ENCODE results near the gene TRPT1.

TRPT1 gene

DNA sequence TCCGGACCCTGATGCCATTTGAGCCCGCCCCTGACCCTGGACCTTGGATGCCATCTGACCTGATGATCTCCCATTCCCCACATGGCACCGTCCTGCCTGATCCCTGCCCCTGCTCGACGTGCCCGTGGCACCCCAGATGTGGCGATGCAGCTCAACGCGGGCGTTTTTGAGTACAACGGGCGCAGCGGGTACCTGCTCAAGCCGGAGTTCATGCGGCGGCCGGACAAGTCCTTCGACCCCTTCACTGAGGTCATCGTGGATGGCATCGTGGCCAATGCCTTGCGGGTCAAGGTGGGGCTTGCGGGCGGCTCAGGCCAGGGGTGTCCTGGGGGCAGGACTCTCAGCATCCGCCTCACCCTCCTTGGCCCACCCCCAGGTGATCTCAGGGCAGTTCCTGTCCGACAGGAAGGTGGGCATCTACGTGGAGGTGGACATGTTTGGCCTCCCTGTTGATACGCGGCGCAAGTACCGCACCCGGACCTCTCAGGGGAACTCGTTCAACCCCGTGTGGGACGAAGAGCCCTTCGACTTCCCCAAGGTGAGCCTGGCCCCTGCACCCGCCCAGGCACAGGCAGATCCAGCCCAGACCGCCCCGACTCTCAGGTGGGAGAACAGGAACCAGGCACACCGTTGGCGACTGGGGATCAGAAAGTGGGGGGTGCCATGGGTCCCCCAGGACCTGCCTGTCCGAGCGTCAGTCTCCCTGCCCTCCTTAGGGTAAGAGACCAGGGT lies 36.5 kb upstream of the TRPT1 start:
- no peak overlapping the region for H3K4me3 Mint-ChIP-seq
- H3K36me3 Mint-ChIP-seq (ENCODE audit: low read depth) = peaks cover 21% of the 10 kb centered on the region
- no peak overlapping the region for H3K27ac Mint-ChIP-seq
- no peaks in the 10 kb centered on the region for H3K9me3 Mint-ChIP-seq
- H3K27me3 Mint-ChIP-seq (ENCODE audit: low read depth) = no peaks in the 10 kb centered on the region
- peaks cover 6% of the 10 kb centered on the region for H3K4me1 Mint-ChIP-seq (ENCODE audit: low read depth)

DNA sequence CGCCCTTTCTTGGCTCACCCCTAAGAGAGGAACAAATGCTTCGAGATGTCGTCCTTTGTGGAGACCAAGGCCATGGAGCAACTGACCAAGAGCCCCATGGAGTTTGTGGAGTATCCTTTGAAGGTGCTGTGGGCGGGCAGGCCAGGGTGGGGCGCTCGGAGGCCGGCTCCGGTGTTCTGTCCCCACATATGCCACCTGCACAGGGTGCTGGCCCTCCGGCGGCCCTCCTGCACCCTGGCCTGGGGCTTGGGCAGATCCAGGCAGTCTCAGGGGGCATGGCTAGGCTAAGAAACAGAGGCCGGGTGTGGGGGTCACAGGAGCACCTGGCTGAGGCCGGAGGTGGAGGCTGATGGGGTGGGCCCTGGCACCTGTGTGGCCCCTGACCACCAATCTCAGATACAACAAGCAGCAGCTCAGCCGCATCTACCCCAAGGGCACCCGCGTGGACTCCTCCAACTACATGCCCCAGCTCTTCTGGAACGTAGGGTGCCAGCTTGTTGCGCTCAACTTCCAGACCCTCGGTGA lies 35.6 kb upstream of the TRPT1 start:
- Mint-ChIP-seq H3K27me3 (ENCODE audit: low read depth) (no peaks in the 10 kb centered on the region), H3K36me3 (ENCODE audit: low read depth) (peaks cover 21% of the 10 kb centered on the region), H3K4me3 (no peak overlapping the region), H3K9me3 (no peaks in the 10 kb centered on the region), H3K4me1 (ENCODE audit: low read depth) (peaks cover 6% of the 10 kb centered on the region), H3K27ac (no peak overlapping the region)

DNA sequence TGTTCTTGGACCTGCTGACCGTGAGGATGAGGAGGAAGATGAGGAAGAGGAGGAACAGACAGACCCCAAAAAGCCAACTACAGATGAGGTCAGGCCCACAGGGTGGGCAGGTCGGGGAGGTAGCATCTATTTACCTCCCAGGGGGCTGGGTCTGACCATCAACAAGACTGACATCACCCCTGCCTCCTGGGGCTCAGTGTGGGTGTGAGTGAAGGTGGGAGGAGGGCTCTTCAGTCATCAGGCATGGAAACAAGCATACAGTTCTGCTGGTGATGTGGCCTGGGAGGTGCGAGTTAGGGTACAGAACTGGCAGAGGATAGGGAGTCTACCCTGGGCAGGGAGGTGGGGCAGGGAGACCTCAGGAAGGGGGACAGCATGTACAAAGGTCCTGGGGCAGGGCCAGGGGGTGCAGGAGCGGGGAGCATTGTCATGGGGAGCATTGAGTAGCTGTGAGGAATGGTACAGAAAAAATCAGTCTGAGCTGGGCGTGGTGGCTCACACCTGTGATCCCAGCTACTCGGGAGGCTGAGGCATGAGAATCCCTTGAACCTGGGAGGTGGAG lies 34.2 kb upstream of the TRPT1 start:
- H3K4me3 Mint-ChIP-seq = no peak overlapping the region

DNA sequence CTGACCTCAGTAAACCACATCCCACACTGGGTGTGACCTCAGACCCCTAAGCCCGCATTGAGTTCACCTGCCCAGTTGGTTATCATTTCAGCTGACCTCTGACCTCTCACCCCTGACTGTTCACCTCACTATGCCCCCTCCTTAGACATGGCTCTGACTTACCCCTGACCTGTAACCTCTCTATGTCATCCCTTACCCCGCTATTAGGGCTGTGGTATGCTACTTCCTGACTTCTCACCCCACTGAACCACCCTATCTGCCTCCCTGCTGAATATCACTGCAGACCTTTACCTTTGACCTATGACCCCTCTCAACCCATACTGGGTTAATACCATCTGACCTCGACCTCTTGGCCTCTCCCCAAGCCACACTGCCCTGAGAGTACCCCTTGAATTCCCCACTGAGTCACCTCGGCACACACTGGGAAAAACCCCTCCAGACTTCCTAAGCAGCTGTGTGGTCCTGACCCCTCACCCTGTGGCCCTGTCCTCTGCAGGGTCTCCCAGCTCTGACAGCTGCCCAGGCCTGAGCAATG lies 33.6 kb upstream of the TRPT1 start:
- peak overlapping the region; percentile 28 for H3K27ac Mint-ChIP-seq
- H3K4me3 Mint-ChIP-seq = no peak overlapping the region
- H3K36me3 Mint-ChIP-seq (ENCODE audit: low read depth) = peaks cover 21% of the 10 kb centered on the region

More for the DNA sequence above, 34.2 kb upstream of the TRPT1 start:
- peaks cover 6% of the 10 kb centered on the region for H3K4me1 Mint-ChIP-seq (ENCODE audit: low read depth)
- peaks cover 20% of the 10 kb centered on the region for H3K36me3 Mint-ChIP-seq (ENCODE audit: low read depth)
- no peaks in the 10 kb centered on the region for H3K9me3 Mint-ChIP-seq
- H3K27me3 Mint-ChIP-seq (ENCODE audit: low read depth) = no peaks in the 10 kb centered on the region
- peak overlapping the region; percentile 28 for H3K27ac Mint-ChIP-seq

DNA sequence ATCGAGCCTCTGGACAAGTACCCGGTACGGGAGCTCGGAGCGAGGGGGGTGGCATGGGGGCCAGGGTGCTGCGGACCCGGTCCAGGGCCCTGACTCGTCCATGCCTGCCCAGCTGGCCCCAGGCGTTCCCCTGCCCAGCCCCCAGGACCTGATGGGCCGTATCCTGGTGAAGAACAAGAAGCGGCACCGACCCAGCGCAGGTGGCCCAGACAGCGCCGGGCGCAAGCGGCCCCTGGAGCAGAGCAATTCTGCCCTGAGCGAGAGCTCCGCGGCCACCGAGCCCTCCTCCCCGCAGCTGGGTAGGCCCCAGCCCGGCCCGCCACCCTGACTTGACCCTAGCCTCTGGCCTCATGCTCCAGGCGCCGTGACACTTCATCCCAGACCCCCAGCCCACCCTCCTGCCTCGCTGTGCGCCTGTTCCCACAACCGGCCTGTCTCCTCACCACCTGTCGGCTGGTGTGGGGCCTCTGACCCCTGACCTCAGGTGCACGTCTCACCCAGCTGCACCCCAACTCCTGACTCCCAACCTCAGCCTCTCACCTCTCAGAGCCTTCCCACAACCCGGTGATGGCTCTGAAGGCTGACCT lies 33.1 kb upstream of the TRPT1 start:
- Mint-ChIP-seq H3K4me3 (no peak overlapping the region), H3K4me1 (ENCODE audit: low read depth) (peaks cover 6% of the 10 kb centered on the region), H3K27me3 (ENCODE audit: low read depth) (no peaks in the 10 kb centered on the region), H3K36me3 (ENCODE audit: low read depth) (peaks cover 21% of the 10 kb centered on the region), H3K9me3 (no peaks in the 10 kb centered on the region), H3K27ac (no peak overlapping the region)

More for the DNA sequence above, 33.6 kb upstream of the TRPT1 start:
- Mint-ChIP-seq H3K9me3 (no peaks in the 10 kb centered on the region), H3K27me3 (ENCODE audit: low read depth) (no peaks in the 10 kb centered on the region), H3K4me1 (ENCODE audit: low read depth) (peaks cover 6% of the 10 kb centered on the region)

DNA sequence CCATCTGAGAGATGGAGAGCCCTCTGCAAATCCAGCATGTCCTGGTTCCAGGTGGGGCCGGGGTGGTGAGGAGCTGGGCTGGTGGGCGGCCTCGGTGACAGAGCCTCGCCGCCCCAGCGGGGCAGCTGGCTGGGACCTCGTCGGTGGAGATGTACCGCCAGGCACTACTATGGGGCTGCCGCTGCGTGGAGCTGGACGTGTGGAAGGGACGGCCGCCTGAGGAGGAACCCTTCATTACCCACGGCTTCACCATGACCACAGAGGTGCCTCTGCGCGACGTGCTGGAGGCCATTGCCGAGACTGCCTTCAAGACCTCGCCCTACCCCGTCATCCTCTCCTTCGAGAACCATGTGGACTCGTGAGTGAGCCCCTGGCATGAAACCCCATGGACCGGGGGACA lies 32.4 kb upstream of the TRPT1 start:
- Mint-ChIP-seq H3K36me3 (ENCODE audit: low read depth) (peaks cover 21% of the 10 kb centered on the region), H3K4me3 (no peak overlapping the region), H3K9me3 (no peaks in the 10 kb centered on the region), H3K27ac (no peak overlapping the region), H3K27me3 (ENCODE audit: low read depth) (no peaks in the 10 kb centered on the region), H3K4me1 (ENCODE audit: low read depth) (peaks cover 9% of the 10 kb centered on the region)

DNA sequence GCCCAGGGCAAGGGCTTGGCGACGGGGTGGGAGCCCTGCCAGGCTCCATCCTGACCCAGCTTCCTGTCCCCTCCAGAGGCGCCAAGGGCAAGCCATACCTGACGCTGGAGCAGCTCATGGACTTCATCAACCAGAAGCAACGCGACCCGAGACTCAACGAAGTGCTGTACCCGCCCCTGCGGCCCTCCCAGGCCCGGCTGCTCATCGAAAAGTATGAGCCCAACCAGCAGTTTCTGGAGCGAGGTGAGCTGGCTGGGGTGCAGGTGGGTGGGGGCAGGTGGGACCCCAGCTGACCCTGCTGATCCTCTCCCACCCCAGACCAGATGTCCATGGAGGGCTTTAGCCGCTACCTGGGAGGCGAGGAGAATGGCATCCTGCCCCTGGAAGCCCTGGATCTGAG lies 30.3 kb upstream of the TRPT1 start:
- peaks cover 14% of the 10 kb centered on the region for H3K4me1 Mint-ChIP-seq (ENCODE audit: low read depth)
- H3K36me3 Mint-ChIP-seq (ENCODE audit: low read depth) = peaks cover 16% of the 10 kb centered on the region
- no peak overlapping the region for H3K4me3 Mint-ChIP-seq
- H3K27ac Mint-ChIP-seq = no peak overlapping the region
- no peaks in the 10 kb centered on the region for H3K9me3 Mint-ChIP-seq
- no peaks in the 10 kb centered on the region for H3K27me3 Mint-ChIP-seq (ENCODE audit: low read depth)

DNA sequence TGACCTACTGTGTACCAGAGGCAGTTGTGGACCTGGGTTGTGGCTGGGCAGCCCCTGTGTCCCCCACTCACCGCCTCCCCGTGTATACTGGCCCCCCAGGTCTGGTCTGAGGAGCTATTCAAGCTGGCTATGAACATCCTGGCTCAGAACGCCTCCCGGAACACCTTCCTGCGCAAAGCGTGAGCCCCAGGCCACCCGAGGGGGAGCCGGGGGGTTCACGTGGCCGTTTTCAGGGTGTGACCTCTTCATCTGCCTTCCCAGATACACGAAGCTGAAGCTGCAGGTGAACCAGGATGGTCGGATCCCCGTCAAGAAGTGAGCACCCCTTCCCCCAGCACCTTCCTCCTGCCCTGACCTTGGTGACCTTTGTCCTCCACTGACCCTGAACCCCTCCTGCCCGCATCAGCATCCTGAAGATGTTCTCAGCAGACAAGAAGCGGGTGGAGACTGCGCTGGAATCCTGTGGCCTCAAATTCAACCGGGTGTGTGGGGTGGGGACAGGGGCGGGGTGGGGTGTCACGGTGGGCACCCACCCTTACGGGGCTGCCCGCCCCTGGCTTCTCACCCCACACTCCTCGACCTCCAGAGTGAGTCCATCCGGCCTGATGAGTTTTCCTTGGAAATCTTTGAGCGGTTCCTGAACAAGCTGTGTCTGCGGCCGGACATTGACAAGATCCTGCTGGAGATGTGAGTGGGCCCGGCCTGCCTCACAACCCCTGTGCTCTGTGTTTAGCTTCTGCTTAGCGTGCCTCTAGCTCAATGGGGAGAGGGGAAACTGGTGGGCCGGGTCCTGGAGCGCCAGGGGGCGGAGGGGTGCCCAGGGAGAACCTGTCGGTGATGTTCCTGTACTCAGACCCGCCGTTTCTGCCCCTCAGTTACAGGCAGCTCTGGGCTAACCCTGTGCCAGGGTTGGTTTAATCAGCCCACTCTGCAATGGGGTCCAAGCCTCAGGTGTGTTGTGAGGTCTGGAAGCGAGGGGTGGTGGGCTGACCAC lies 29.4 kb upstream of the TRPT1 start:
- Mint-ChIP-seq H3K27ac (no peak overlapping the region), H3K27me3 (ENCODE audit: low read depth) (no peaks in the 10 kb centered on the region), H3K4me1 (ENCODE audit: low read depth) (peaks cover 14% of the 10 kb centered on the region), H3K9me3 (no peaks in the 10 kb centered on the region), H3K4me3 (no peak overlapping the region), H3K36me3 (ENCODE audit: low read depth) (peaks cover 14% of the 10 kb centered on the region)

DNA sequence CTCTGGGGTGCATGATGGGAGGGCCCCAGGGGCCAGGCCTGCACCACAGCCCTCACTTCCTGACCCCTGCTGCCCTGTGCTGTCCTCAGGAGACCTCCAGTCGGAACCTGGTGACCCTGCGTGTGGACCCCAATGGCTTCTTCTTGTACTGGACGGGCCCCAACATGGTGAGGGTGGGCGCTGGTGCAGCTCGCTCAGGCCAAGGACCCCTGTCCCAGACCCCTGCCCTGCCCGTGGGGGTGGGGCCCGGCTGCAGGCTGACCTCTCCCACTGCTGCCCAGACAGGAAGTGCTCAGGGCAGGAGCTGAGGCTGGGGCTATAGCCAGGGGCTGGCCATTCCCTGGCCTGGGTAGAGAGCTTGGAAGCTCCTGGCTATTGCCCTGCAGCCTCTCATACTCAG lies 28.3 kb upstream of the TRPT1 start:
- H3K36me3 Mint-ChIP-seq (ENCODE audit: low read depth) = peaks cover 6% of the 10 kb centered on the region
- H3K27me3 Mint-ChIP-seq (ENCODE audit: low read depth) = no peaks in the 10 kb centered on the region
- no peak overlapping the region for H3K4me3 Mint-ChIP-seq
- no peak overlapping the region for H3K27ac Mint-ChIP-seq
- H3K4me1 Mint-ChIP-seq (ENCODE audit: low read depth) = peaks cover 16% of the 10 kb centered on the region
- H3K9me3 Mint-ChIP-seq = no peaks in the 10 kb centered on the region

DNA sequence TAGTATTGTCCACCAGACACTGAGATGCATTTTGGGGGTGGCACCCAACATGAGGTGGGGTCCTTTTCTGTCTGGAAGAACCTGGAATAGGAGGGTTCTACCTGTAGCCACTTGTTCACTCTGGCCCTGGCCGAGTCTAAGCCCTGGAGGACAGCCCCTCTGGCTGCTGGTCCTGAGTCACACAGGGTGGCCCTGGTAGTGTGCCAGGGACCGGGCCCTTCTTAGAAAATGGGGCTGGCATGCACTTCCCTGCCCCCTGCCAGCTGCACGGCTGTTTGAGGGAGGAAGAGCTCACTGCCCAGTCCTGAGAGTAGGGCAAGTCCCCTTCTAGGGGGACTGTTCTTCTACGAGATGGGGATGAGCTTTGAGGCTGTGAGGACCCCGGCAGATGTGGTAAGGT lies 27.5 kb upstream of the TRPT1 start:
- no peak overlapping the region for H3K27ac Mint-ChIP-seq
- peaks cover 5% of the 10 kb centered on the region for H3K36me3 Mint-ChIP-seq (ENCODE audit: low read depth)

DNA sequence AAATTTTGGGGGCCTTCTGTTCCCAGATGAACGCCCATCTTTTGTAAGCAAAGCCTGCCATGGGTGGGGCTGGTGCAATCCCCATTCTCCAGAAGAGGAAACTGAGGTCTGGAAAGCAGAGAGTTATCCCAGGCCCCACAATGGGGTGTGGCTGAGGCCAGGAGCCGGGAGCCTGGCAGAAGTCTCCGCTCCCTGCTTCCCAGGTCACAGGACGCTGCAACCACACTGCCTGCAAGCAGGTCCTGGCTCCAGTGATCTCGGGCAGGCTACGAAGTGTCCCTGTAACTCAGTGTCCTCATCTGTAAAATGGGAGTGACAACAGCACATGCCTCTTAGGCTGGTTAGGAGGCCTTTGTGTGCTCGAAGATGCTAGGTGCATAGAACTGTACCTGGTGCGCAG lies 27.1 kb upstream of the TRPT1 start:
- H3K27me3 Mint-ChIP-seq (ENCODE audit: low read depth) = no peaks in the 10 kb centered on the region
- H3K27ac Mint-ChIP-seq = no peak overlapping the region
- no peaks in the 10 kb centered on the region for H3K9me3 Mint-ChIP-seq
- peaks cover 5% of the 10 kb centered on the region for H3K36me3 Mint-ChIP-seq (ENCODE audit: low read depth)
- peak overlapping the region; percentile 28 for H3K4me3 Mint-ChIP-seq
- H3K4me1 Mint-ChIP-seq (ENCODE audit: low read depth) = peaks cover 18% of the 10 kb centered on the region

More for the DNA sequence above, 27.5 kb upstream of the TRPT1 start:
- H3K4me3 Mint-ChIP-seq = peak overlapping the region; percentile 28
- H3K27me3 Mint-ChIP-seq (ENCODE audit: low read depth) = no peaks in the 10 kb centered on the region
- H3K9me3 Mint-ChIP-seq = no peaks in the 10 kb centered on the region
- peaks cover 16% of the 10 kb centered on the region for H3K4me1 Mint-ChIP-seq (ENCODE audit: low read depth)

DNA sequence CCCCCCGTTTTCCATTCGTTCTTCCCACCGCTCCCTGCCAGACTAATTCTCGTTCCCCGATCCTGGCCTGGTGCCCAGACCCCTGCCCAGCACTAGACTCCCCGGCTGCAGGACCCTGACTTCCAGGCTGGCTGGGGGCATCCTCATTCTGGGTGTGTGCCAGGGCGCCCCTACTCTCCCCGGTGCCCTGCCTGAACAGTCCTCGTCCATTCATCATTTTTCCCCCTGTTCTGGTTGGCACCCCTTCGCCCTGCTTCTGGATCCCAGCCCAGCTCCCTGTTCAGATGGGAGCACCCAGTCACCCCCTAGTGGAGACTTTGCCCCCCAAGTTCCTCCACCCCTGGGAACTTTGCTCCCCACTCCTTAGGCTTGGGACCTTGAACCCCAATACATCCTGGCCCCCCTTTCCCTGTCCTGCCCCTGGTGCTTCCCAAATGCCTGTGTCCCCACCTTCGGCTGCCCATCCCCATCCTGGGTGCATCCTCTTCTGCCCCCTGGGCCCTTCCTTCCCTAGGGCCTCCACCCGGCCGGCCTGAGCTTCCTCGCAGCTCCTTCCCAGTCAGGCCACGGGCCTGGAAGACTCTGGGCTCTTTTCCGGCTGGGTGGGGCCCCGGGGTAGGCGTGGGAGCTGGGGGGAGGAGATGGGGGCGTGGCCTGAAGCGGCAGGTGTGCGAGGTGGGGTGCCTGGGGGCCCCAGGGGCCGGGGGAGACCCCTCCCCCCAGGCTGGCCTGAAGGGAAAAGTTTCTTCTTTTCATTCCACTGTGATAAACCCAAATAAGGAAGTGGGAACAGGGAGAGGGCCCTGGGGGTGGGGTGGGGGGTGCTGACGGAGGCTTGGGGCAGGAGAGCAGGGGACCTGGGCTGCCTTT lies 26.3 kb upstream of the TRPT1 start:
- Mint-ChIP-seq H3K4me1 (ENCODE audit: low read depth) (peaks cover 21% of the 10 kb centered on the region), H3K36me3 (ENCODE audit: low read depth) (peaks cover 2% of the 10 kb centered on the region)

DNA sequence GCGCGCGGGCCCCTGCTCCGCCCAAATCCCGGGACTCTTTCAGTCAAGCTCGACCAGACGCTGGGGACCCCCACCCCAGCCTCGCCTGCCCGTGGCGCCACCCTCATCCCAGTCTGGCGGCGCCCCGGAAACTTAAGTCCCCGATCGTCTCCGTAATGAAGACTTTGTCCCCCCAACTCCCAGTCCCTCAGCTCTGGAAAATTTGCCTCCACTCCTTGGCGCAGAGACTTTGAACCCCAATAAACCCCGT lies 25.7 kb upstream of the TRPT1 start:
- H3K27ac Mint-ChIP-seq = peak overlapping the region; percentile 71

More for the DNA sequence above, 26.3 kb upstream of the TRPT1 start:
- Mint-ChIP-seq H3K27me3 (ENCODE audit: low read depth) (no peaks in the 10 kb centered on the region), H3K4me3 (peak overlapping the region; percentile 89), H3K27ac (peak overlapping the region; percentile 71), H3K9me3 (no peaks in the 10 kb centered on the region)

More for the DNA sequence above, 25.7 kb upstream of the TRPT1 start:
- no peaks in the 10 kb centered on the region for H3K27me3 Mint-ChIP-seq (ENCODE audit: low read depth)
- H3K4me3 Mint-ChIP-seq = peak overlapping the region; percentile 89
- H3K4me1 Mint-ChIP-seq (ENCODE audit: low read depth) = peaks cover 21% of the 10 kb centered on the region
- no peaks in the 10 kb centered on the region for H3K9me3 Mint-ChIP-seq
- H3K36me3 Mint-ChIP-seq (ENCODE audit: low read depth) = peaks cover 2% of the 10 kb centered on the region
